ENCODE results near the gene STYXL1.

DNA sequence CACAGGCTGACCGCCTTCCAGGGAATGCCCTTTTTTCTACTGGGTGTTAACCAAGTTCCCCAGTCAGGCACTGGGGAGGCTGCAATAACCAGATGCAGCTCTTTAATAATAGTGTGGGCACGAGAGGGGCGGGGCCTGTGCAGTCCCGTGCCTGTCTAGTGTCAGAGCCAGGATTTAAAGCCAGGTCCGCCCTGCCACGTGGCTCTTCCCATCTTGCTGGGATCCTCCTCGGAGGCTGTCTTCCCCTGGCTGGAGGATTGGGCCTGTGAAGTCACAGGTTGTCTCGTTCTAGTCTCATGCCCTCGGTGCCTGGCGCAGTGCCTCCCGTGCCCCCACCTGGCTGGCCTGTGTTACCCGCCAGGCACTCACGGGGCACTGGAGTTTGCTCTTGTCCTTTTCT, 78.6 kb downstream of the STYXL1 start:
- TF ChIP-seq, protein P1, sequence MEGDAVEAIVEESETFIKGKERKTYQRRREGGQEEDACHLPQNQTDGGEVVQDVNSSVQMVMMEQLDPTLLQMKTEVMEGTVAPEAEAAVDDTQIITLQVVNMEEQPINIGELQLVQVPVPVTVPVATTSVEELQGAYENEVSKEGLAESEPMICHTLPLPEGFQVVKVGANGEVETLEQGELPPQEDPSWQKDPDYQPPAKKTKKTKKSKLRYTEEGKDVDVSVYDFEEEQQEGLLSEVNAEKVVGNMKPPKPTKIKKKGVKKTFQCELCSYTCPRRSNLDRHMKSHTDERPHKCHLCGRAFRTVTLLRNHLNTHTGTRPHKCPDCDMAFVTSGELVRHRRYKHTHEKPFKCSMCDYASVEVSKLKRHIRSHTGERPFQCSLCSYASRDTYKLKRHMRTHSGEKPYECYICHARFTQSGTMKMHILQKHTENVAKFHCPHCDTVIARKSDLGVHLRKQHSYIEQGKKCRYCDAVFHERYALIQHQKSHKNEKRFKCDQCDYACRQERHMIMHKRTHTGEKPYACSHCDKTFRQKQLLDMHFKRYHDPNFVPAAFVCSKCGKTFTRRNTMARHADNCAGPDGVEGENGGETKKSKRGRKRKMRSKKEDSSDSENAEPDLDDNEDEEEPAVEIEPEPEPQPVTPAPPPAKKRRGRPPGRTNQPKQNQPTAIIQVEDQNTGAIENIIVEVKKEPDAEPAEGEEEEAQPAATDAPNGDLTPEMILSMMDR (conservative IDR thresholded peaks at IDR 0.05): no peak
- TF ChIP-seq ZFX (IDR thresholded peaks at IDR 0.05): no peak

Data from C4-2B (cell line).